HEK293T (cell line): ENCODE measurements around the gene IGSF23.

Experiments
- BHLHE40 ChIP-seq: fragments of 450-650 bp; IDR thresholded peaks from 2 replicates; pipeline ENCODE4 v1.6.1; 2016; ENCODE audit warnings: mild to moderate bottlenecking, moderate library complexity, borderline replicate concordance
- CTBP1 ChIP-seq: fragments of 450-650 bp; IDR thresholded peaks from 2 replicates; pipeline ENCODE4 v1.6.1; 2016; ENCODE audit warnings: borderline replicate concordance
- FOXA1 ChIP-seq: fragments of 450-650 bp; IDR thresholded peaks from 2 replicates; pipeline ENCODE4 v1.6.1; 2016; ENCODE audit warnings: mild to moderate bottlenecking
- NFRKB ChIP-seq: fragments of 450-650 bp; IDR thresholded peaks from 2 replicates; pipeline ENCODE4 v1.6.1; 2016; ENCODE audit warnings: mild to moderate bottlenecking, moderate library complexity
- ZNF384 ChIP-seq: fragments of 450-650 bp; IDR thresholded peaks from 2 replicates; pipeline ENCODE4 v1.6.1; 2016

DNA sequence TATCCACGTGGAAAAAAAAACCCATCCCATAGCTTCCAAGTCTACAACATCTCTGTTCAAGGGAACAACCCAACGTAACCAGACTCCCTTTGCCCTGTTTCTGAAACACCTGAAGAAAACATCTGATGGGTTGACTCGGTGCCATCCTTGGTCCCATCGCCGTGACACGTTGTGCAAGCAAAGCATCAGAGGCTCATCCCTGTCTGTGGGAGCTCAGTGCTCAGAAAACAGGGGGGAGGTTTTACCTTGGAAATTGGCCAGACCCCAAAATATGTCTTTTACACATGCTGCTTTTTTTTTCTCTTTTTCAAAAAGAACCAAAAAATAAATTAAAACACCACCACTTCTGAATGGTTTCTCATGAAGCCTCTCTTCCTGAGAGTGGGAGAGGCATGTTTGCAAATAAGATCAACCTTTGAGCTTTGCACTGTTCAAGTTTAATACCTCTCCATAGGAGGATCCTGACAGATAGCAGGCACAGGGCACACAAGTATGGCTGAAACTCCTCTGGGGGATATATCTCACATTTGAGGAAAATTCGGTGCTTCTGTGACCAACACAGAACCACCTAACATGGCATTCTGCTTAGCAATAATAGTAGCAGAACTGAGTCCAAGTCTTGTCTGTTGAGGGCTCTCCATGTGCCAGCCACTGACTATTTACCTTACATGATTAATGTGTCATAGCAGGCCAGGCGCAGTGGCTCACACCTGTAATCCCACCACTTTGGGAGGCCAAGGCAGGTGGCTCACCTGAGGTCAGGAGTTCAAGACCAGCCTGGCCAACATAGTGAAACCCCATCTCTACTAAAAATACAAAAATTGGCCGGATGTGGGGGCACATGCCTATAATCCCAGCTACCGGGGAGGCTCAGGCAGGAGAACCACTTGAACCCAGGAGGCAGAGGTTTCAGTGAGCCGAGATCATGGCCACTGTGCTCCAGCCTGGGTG lies 23.4 kb downstream of the IGSF23 start:
- no peak for TF ChIP-seq BHLHE40
- no peak for TF ChIP-seq CTBP1
- no peak for TF ChIP-seq FOXA1
- no peak for TF ChIP-seq NFRKB
- TF ChIP-seq ZNF384 = no peak
